ENCODE measurements around the gene FERMT3. TPM values are rescaled to one million over a fixed set of nuclear protein-coding genes. Genes with fewer than 3 reads are reported as not detected.
A peak's percentile ranks its signal among the peaks of the same experiment; 100 is the strongest.

FERMT3 gene
- total and polyA plus RNA-seq, 4 donors = 3.4 to 47.2 (median 9.7) TPM

- H3K4me1 ChIP-seq (ENCODE audit: control insufficient read depth in 4 of 4, insufficient read depth in 4 of 4, low read length in 3 of 4) = peaks cover 16 to 57% (median 42%) of the 10 kb centered on the region in 4 donors
- 58% methylated on average over 5 of the region's 5 CpGs for WGBS
Observed at GRCh38 chr11:64244107-64244506, 37.6 kb downstream of the FERMT3 start.

GRCh38 chr11:64244966-64245365, 38.4 kb downstream of the FERMT3 start:
- Histone ChIP-seq H3K4me1 (ENCODE audit: control insufficient read depth in 4 of 4, insufficient read depth in 4 of 4, low read length in 3 of 4) (peaks cover 16 to 62% (median 46%) of the 10 kb centered on the region in 4 donors), H3K9ac (ENCODE audit: low read depth in 1 of 2, low read length in 2 of 2) (peak overlapping the region in 1 of 2 donors; percentile 36), H3K4me3 (ENCODE audit: low read depth in 1 of 3, low read length in 3 of 3) (peak overlapping the region in 2 of 3 donors; percentile 89 to 92), H3K36me3 (ENCODE audit: control insufficient read depth in 4 of 4, insufficient read depth in 3 of 4, low read depth in 1 of 4, low read length in 3 of 4) (peaks cover 0 to 6% (median 4%) of the 10 kb centered on the region in 4 donors), H3K27ac (ENCODE audit: low read depth in 1 of 2, low read length in 2 of 2) (peak overlapping the region; percentile 90 to 92), H3K27me3 (ENCODE audit: control insufficient read depth in 4 of 4, insufficient read depth in 4 of 4, low read length in 3 of 4) (no peaks in the 10 kb centered on the region), H3K9me3 (ENCODE audit: control insufficient read depth in 4 of 4, low read length in 3 of 4) (no peaks in the 10 kb centered on the region)
- 23% methylated on average over 6 of the region's 6 CpGs for WGBS
- DNase-seq (ENCODE audit: low spot score) = no peak
- TF ChIP-seq HNF4G (IDR thresholded peaks at IDR 0.05) (no peak), NR2F2 (IDR thresholded peaks at IDR 0.05) (no peak), GABPA (IDR thresholded peaks at IDR 0.05 in 1 of 2, conservative IDR thresholded peaks at IDR 0.05 in 1 of 2) (no peak), RAD21 (IDR thresholded peaks at IDR 0.05) (no peak), JUND (IDR thresholded peaks at IDR 0.05) (no peak), YY1 (IDR thresholded peaks at IDR 0.05) (no peak), FOXA1 (IDR thresholded peaks at IDR 0.05) (no peak), HNF4A (conservative IDR thresholded peaks at IDR 0.05) (no peak), TAF1 (conservative IDR thresholded peaks at IDR 0.05) (no peak), FOXA2 (IDR thresholded peaks at IDR 0.05) (no peak), SP1 (IDR thresholded peaks at IDR 0.05) (no peak)
- TF ChIP-seq, protein P1, sequence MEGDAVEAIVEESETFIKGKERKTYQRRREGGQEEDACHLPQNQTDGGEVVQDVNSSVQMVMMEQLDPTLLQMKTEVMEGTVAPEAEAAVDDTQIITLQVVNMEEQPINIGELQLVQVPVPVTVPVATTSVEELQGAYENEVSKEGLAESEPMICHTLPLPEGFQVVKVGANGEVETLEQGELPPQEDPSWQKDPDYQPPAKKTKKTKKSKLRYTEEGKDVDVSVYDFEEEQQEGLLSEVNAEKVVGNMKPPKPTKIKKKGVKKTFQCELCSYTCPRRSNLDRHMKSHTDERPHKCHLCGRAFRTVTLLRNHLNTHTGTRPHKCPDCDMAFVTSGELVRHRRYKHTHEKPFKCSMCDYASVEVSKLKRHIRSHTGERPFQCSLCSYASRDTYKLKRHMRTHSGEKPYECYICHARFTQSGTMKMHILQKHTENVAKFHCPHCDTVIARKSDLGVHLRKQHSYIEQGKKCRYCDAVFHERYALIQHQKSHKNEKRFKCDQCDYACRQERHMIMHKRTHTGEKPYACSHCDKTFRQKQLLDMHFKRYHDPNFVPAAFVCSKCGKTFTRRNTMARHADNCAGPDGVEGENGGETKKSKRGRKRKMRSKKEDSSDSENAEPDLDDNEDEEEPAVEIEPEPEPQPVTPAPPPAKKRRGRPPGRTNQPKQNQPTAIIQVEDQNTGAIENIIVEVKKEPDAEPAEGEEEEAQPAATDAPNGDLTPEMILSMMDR (IDR thresholded peaks at IDR 0.05; ENCODE audit: low read depth, low read length, missing input control) = no peak
- TF ChIP-seq, protein P2, sequence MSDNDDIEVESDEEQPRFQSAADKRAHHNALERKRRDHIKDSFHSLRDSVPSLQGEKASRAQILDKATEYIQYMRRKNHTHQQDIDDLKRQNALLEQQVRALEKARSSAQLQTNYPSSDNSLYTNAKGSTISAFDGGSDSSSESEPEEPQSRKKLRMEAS (IDR thresholded peaks at IDR 0.05) = no peak

More at GRCh38 chr11:64244107-64244506, 37.6 kb downstream of the FERMT3 start:
- H3K27me3 ChIP-seq (ENCODE audit: control insufficient read depth in 4 of 4, insufficient read depth in 4 of 4, low read length in 3 of 4) = no peaks in the 10 kb centered on the region
- H3K9ac ChIP-seq (ENCODE audit: low read depth in 1 of 2, low read length in 2 of 2) = no peak overlapping the region
- DNase-seq (ENCODE audit: low spot score) = no peak
- TF ChIP-seq HNF4G (IDR thresholded peaks at IDR 0.05) = no peak
- TF ChIP-seq, protein P3, sequence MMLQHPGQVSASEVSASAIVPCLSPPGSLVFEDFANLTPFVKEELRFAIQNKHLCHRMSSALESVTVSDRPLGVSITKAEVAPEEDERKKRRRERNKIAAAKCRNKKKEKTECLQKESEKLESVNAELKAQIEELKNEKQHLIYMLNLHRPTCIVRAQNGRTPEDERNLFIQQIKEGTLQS (IDR thresholded peaks at IDR 0.05) = no peak
- TF ChIP-seq RXRA (IDR thresholded peaks at IDR 0.05) = no peak
- TF ChIP-seq, protein P1 (IDR thresholded peaks at IDR 0.05; ENCODE audit: low read depth, low read length, missing input control) = no peak
- no peak for TF ChIP-seq YY1 (IDR thresholded peaks at IDR 0.05)
- no peak for TF ChIP-seq FOXA1 (IDR thresholded peaks at IDR 0.05)
- no peak for TF ChIP-seq JUND (IDR thresholded peaks at IDR 0.05)
- no peak for TF ChIP-seq RAD21 (IDR thresholded peaks at IDR 0.05)
- no peak for TF ChIP-seq FOXA2 (IDR thresholded peaks at IDR 0.05)
- no peak for TF ChIP-seq HNF4A (conservative IDR thresholded peaks at IDR 0.05)
- no peak for TF ChIP-seq GABPA (IDR thresholded peaks at IDR 0.05 in 1 of 2, conservative IDR thresholded peaks at IDR 0.05 in 1 of 2)
- peaks cover 0 to 6% (median 4%) of the 10 kb centered on the region in 4 donors for H3K36me3 ChIP-seq (ENCODE audit: control insufficient read depth in 4 of 4, insufficient read depth in 3 of 4, low read depth in 1 of 4, low read length in 3 of 4)
- H3K4me3 ChIP-seq (ENCODE audit: low read depth in 1 of 3, low read length in 3 of 3) = no peak overlapping the region
- no peak overlapping the region for H3K27ac ChIP-seq (ENCODE audit: low read depth in 1 of 2, low read length in 2 of 2)
- H3K9me3 ChIP-seq (ENCODE audit: control insufficient read depth in 4 of 4, low read length in 3 of 4) = no peaks in the 10 kb centered on the region
